GM13976 (cell line): Measurements from ENCODE around the gene TNFAIP2.

Experiments used
- DNase-seq: peaks from one replicate; pipeline ENCODE4 v3.0.0; 2012; ENCODE audit warnings: low spot score
- in situ Hi-C: fragments of 300-500 bp; cut with MboI; formaldehyde crosslinking; loops from one replicate; pipeline ENCODE4 v1.12.0; 2022; ENCODE audit warnings: low sequenced_read_pairs, mixed read lengths, inconsistent platforms; ENCODE audit not compliant: unreplicated experiment
- TF ChIP-seq, protein P1 (sequence below): IDR thresholded peaks from 2 replicates; pipeline ENCODE4 v1.5.1; 2012; ENCODE audit warnings: borderline replicate concordance, mild to moderate bottlenecking; ENCODE audit not compliant: insufficient read depth; ENCODE audit errors: extremely low read depth, missing control alignments, control extremely low read depth

The TNFAIP2 gene

GRCh38 chr14:103142026-103142425, 18.8 kb downstream of the TNFAIP2 start:
- in situ Hi-C loops: no loop called here

GRCh38 chr14:103142721-103143302, 19.6 kb downstream of the TNFAIP2 start:
- no peak for DNase-seq
- in situ Hi-C loops: no loop called here
- TF ChIP-seq, protein P1, sequence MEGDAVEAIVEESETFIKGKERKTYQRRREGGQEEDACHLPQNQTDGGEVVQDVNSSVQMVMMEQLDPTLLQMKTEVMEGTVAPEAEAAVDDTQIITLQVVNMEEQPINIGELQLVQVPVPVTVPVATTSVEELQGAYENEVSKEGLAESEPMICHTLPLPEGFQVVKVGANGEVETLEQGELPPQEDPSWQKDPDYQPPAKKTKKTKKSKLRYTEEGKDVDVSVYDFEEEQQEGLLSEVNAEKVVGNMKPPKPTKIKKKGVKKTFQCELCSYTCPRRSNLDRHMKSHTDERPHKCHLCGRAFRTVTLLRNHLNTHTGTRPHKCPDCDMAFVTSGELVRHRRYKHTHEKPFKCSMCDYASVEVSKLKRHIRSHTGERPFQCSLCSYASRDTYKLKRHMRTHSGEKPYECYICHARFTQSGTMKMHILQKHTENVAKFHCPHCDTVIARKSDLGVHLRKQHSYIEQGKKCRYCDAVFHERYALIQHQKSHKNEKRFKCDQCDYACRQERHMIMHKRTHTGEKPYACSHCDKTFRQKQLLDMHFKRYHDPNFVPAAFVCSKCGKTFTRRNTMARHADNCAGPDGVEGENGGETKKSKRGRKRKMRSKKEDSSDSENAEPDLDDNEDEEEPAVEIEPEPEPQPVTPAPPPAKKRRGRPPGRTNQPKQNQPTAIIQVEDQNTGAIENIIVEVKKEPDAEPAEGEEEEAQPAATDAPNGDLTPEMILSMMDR: no peak

More at GRCh38 chr14:103142026-103142425, 18.8 kb downstream of the TNFAIP2 start:
- TF ChIP-seq, protein P1: no peak
- no peak for DNase-seq

DNA sequence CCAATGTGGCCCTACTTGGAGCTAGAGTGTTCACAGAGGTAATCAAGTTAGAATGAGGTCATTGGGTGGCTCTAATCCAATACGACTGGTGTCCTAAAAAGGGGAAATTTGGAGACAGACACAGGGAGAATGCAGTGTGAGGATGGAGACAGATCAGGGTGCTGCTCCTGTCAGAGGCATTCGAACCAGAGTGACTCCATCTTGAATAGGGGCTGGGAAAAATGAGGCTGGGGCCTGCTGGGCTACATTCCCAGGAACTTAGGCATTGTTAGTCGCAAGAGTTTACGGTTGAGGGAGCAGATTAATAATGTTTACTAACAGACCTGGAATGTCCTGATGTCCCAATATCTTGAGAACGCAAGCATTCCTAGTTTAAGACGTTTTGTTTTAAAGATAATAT, 20.2 kb downstream of the TNFAIP2 start:
- TF ChIP-seq, protein P1: no peak
- no peak for DNase-seq
- in situ Hi-C loops: no loop called here

- TF ChIP-seq, protein P1: no peak
- no peak for DNase-seq
- in situ Hi-C loops: no loop called here
These were observed 20.8 kb downstream of the TNFAIP2 start for GRCh38 chr14:103144085-103144484.

- TF ChIP-seq, protein P1: no peak
- in situ Hi-C loops: no loop called here
- DNase-seq: no peak
These were observed 23.0 kb downstream of the TNFAIP2 start for GRCh38 chr14:103146141-103146709.

DNA sequence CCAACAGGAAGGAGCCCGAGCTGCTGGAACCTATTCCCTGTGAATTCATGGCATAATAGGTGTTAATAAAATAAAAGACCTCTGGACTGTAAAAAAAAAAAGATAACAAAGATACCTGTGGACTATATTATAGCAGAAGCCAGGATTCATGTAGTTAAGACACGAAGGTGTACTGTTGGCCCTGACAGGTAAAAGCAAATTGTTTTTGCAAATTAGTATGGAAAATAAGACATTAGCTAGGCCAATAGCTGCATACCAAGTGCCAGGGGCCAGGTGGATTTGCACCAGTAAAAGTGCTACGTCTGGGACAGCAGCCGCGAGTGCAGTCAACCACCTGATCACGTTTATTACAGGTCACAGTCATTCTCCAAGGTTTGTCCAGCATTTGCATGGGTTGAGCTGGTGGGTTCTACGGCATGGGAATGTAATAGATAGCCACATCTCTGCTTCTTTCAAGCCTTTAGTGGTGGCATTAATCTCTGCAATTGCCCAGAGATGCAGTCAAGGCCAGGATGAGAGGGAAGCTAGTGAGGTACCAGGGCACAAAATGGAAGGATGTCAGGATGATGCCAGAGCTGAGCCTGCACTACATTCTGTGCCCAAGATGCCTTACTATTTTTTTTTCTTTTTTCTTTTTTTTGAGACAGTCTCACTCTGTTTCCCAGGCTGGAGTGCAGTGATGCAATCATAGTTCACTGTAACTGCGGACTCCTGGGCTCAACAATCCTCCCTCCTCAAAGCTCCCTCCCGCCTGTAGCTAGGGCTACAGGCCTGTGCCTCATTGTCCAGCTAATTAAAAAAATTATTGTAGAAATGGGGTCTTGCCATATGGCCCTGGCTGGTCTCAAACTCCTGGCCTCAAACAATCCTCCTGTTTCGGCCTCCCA, 26.3 kb downstream of the TNFAIP2 start:
- DNase-seq: no peak
- in situ Hi-C loops: no loop called here

More for the DNA sequence above, 26.3 kb downstream of the TNFAIP2 start:
- TF ChIP-seq, protein P1: no peak
